ENCODE measurements around the gene MYOZ1. TPM values are rescaled to one million over a fixed set of nuclear protein-coding genes. Genes with fewer than 3 reads are reported as not detected.

Gene MYOZ1
- total and polyA plus RNA-seq, 2 of the 4 experiments (the other 2 are of a cell fraction), result 0.18 to 0.29 TPM

DNA sequence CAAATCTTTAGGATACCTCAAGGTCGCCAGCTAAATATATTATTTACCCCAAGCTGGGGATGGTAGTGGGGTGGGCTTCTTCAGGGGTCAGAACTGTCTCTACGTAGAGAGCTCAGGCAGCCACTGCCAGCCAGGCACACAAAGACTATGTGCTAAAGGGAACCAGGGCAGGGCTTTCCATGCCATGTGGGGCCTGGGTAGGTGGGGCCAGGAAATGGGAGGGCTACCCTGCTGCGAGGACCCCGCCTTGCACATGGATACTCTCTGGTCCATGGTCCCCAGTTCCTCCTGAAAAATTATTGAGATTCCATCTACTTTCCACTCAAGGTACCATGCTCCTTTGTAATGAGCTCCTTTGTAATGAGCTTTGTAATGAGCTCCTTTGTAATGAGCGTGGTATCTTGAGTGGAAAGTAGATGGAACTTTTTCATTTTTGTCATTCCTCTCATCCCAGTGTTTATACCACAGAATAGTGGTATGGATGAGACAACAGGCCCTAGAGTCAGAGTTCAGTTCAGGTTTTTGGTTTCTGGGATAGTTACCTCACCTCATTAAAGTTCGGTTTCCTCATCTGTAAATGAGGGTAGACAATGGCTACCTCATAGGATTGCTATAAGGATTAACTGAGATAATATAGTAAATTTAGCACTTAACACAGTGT lies 8.7 kb upstream of the MYOZ1 start:
- Histone ChIP-seq H2BK20ac (ENCODE audit: low read depth, low read length) (peak overlapping the region; percentile 83), H3K4me2 (ENCODE audit: low read depth, low read length) (no peak overlapping the region; the same call in 1 of the 2 replicates), H3K4me1 (ENCODE audit: control insufficient read depth, insufficient read depth, low read length) (peaks cover 23% of the 10 kb centered on the region), H3K79me1 (ENCODE audit: low read depth in 1 of 2, low read length in 2 of 2) (peaks cover 0 to 14% of the 10 kb centered on the region in 2 experiments; a peak in 2 of 4 replicates), H4K20me1 (ENCODE audit: insufficient read depth, low read length) (no peaks in the 10 kb centered on the region), H2AK5ac (ENCODE audit: low read depth, low read length) (peak overlapping the region; percentile 76), H4K91ac (ENCODE audit: insufficient read depth, low read depth, low read length) (peak overlapping the region; percentile 88), H2BK5ac (ENCODE audit: low read depth, low read length, poor library complexity, severe bottlenecking) (peak overlapping the region; percentile 99), H3K9me1 (ENCODE audit: insufficient read depth, low read length) (peaks cover 25% of the 10 kb centered on the region), H3K14ac (replicated peaks; ENCODE audit: low read depth, low read length) (peak overlapping the region; percentile 85), H2BK15ac (ENCODE audit: low read depth, low read length) (peak overlapping the region; percentile 30; the same call in 2 of the 3 replicates), H3K9me3 (ENCODE audit: control insufficient read depth, insufficient read depth, low read length) (no peaks in the 10 kb centered on the region), H3K27me3 (ENCODE audit: control insufficient read depth, insufficient read depth, low read length) (no peaks in the 10 kb centered on the region), H3K23ac (ENCODE audit: low read depth, low read length) (peak overlapping the region; percentile 48), H3K4ac (ENCODE audit: low read depth, low read length) (peak overlapping the region; percentile 84), H3K9ac (ENCODE audit: low read depth, low read length) (no peak overlapping the region; the same call in 1 of the 2 replicates), H2AFZ (replicated peaks; ENCODE audit: low read length, poor library complexity) (no peak overlapping the region), H4K5ac (ENCODE audit: low read depth, low read length) (peak overlapping the region; percentile 89; the same call in 1 of the 2 replicates), H2BK120ac (ENCODE audit: low read depth, low read length) (peak overlapping the region; percentile 99), H4K8ac (ENCODE audit: low read depth in 2 of 2, low read length in 2 of 2) (peak overlapping the region; percentile 52 to 81; a peak in 3 of 4 replicates), H3K18ac (ENCODE audit: low read depth, low read length) (peak overlapping the region; percentile 86; the same call in 1 of the 2 replicates), H3K56ac (ENCODE audit: extremely low read depth, insufficient read depth, low read length) (peak overlapping the region; percentile 73), H3K27ac (ENCODE audit: insufficient read depth, low read length) (peak overlapping the region; percentile 60), H2AK9ac (replicated peaks; ENCODE audit: low read depth, low read length, poor library complexity) (peak overlapping the region; percentile 37), H3K4me3 (ENCODE audit: insufficient read depth, low read depth, low read length) (no peak overlapping the region), H3K36me3 (ENCODE audit: control insufficient read depth, insufficient read depth, low read length) (no peaks in the 10 kb centered on the region)
- no peak for TF ChIP-seq RCOR1 (IDR thresholded peaks at IDR 0.05; ENCODE audit: insufficient replicate concordance, low read length)
- TF ChIP-seq RFX5 (IDR thresholded peaks at IDR 0.05; ENCODE audit: low read depth, low read length), result no peak
- TF ChIP-seq, protein P1, sequence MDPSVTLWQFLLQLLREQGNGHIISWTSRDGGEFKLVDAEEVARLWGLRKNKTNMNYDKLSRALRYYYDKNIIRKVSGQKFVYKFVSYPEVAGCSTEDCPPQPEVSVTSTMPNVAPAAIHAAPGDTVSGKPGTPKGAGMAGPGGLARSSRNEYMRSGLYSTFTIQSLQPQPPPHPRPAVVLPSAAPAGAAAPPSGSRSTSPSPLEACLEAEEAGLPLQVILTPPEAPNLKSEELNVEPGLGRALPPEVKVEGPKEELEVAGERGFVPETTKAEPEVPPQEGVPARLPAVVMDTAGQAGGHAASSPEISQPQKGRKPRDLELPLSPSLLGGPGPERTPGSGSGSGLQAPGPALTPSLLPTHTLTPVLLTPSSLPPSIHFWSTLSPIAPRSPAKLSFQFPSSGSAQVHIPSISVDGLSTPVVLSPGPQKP (IDR thresholded peaks at IDR 0.05; ENCODE audit: borderline replicate concordance, low read depth, low read length), result no peak
- TF ChIP-seq SMC3 (IDR thresholded peaks at IDR 0.05; ENCODE audit: low read depth, low read length), result no peak
- TF ChIP-seq, protein P2, sequence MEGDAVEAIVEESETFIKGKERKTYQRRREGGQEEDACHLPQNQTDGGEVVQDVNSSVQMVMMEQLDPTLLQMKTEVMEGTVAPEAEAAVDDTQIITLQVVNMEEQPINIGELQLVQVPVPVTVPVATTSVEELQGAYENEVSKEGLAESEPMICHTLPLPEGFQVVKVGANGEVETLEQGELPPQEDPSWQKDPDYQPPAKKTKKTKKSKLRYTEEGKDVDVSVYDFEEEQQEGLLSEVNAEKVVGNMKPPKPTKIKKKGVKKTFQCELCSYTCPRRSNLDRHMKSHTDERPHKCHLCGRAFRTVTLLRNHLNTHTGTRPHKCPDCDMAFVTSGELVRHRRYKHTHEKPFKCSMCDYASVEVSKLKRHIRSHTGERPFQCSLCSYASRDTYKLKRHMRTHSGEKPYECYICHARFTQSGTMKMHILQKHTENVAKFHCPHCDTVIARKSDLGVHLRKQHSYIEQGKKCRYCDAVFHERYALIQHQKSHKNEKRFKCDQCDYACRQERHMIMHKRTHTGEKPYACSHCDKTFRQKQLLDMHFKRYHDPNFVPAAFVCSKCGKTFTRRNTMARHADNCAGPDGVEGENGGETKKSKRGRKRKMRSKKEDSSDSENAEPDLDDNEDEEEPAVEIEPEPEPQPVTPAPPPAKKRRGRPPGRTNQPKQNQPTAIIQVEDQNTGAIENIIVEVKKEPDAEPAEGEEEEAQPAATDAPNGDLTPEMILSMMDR (conservative IDR thresholded peaks at IDR 0.05; ENCODE audit: low read depth, low read length), result no peak
- no peak for TF ChIP-seq NFE2L2 (IDR thresholded peaks at IDR 0.05; ENCODE audit: low read depth, low read length)
- no peak for TF ChIP-seq MAFK (IDR thresholded peaks at IDR 0.05; ENCODE audit: low read depth, low read length)
- ChIA-PET POLR2A (ENCODE audit: unreplicated experiment) (no interaction called here), CTCF (no interaction called here)
- WGBS, 2 experiments (ENCODE audit: extremely low coverage in 2 of 2, insufficient read length in 1 of 2), result no CpG with 5 or more reads among the region's 6 CpGs
- dilution Hi-C loops (cut with HindIII; ENCODE audit: low sequenced_read_pairs, unreplicated experiment), result no loop called here
- in situ Hi-C loops (cut with MboI; ENCODE audit: low sequenced_read_pairs), result loop anchor here (25.0 kb wide), 1 partner anchor 388 kb away; the partner anchor contains the start of gene MRPS16
- DNase-seq, result peak; percentile 75
- ATAC-seq (ENCODE audit: low read depth), result peak; percentile 53
- intact Hi-C loops (cut with micrococcal nuclease), result loop anchor here (10.0 kb wide), 1 partner anchor 235 kb away; the partner anchor contains the start of gene ANXA7
- no TSS peak for BruUV-seq (replicated peaks)

All from IMR-90 (cell line).